ENCODE measurements around the gene PTPRN2. TPM values are rescaled to one million over a fixed set of nuclear protein-coding genes. Genes with fewer than 3 reads are reported as not detected.

PTPRN2 gene
- total RNA-seq, 1 donor from 2014 or later = 32.2 TPM

DNA sequence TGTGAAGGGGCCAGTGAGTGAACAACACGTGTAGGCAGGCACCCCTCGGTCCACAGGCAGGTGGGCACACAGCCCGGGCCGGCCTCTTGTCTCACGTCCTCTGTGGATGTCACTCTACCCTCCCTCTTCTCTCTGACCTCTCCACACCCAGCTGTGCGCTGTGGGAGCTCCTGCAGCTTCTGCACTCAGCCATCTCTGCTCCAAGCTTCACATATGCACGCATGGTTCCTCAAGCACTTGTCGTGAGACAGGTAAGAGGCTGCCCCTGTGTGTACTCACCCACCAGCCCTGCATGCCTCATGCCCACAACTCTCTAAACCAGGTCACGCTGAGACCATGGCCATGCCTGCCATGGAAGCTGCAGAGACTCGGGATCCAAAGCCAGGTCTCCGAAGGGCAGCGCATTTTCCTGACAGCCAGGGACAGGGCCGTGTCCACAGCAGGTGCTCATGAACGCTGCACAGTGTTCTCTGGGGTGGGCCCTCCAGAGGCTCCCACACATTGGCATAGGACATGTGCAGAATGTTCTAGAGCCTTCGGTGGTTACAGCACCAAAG, 477.5 kb downstream of the PTPRN2 start:
- Mint-ChIP-seq H3K9me3 (no peaks in the 10 kb centered on the region), H3K27me3 (ENCODE audit: low read depth) (no peaks in the 10 kb centered on the region), H3K4me1 (no peaks in the 10 kb centered on the region), H3K27ac (ENCODE audit: unreplicated experiment) (no peak overlapping the region), H3K4me3 (no peak overlapping the region), H3K36me3 (ENCODE audit: low read depth) (peaks cover 17% of the 10 kb centered on the region)
- TF ChIP-seq, protein P1, sequence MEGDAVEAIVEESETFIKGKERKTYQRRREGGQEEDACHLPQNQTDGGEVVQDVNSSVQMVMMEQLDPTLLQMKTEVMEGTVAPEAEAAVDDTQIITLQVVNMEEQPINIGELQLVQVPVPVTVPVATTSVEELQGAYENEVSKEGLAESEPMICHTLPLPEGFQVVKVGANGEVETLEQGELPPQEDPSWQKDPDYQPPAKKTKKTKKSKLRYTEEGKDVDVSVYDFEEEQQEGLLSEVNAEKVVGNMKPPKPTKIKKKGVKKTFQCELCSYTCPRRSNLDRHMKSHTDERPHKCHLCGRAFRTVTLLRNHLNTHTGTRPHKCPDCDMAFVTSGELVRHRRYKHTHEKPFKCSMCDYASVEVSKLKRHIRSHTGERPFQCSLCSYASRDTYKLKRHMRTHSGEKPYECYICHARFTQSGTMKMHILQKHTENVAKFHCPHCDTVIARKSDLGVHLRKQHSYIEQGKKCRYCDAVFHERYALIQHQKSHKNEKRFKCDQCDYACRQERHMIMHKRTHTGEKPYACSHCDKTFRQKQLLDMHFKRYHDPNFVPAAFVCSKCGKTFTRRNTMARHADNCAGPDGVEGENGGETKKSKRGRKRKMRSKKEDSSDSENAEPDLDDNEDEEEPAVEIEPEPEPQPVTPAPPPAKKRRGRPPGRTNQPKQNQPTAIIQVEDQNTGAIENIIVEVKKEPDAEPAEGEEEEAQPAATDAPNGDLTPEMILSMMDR (conservative IDR thresholded peaks at IDR 0.05) = no peak
- DNase-seq (ENCODE audit: low read depth, low spot score) = no peak

DNA sequence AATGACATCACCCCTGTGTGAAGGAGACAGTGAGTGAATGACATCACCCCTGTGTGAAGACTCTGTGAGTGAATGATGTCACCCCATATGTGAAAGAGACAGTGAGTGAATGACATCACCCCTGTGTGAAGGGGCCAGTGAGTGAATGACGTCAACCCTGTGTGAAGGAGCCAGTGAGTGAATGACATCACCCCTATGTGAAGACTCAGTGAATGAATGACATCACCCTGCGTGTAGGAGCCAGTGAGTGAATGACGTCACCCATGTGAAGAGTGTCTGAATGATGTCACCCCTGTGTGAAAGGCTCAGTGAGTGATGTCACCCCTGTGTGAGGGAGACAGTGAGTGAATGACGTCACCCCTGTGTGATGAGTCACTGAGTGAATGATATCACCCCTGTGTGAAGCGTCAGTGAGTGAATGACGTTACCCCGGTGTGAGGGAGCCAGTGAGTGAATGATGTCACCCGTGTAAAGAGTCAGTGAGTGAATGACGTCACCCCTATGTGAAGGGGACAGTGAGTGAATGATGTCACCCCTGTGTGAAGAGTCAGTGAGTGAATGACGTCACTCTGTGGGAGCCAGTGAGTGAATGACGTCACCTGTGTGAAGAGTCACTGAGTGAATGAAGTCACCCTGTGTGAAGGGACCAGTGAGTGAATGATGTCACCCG, 478.1 kb downstream of the PTPRN2 start:
- Mint-ChIP-seq H3K27ac (ENCODE audit: unreplicated experiment) (peak overlapping the region; percentile 40), H3K4me3 (no peak overlapping the region), H3K4me1 (no peaks in the 10 kb centered on the region), H3K27me3 (ENCODE audit: low read depth) (no peaks in the 10 kb centered on the region), H3K9me3 (no peaks in the 10 kb centered on the region), H3K36me3 (ENCODE audit: low read depth) (peaks cover 14% of the 10 kb centered on the region)
- no peak for DNase-seq (ENCODE audit: low read depth, low spot score)
- TF ChIP-seq, protein P1 (conservative IDR thresholded peaks at IDR 0.05) = no peak

DNA sequence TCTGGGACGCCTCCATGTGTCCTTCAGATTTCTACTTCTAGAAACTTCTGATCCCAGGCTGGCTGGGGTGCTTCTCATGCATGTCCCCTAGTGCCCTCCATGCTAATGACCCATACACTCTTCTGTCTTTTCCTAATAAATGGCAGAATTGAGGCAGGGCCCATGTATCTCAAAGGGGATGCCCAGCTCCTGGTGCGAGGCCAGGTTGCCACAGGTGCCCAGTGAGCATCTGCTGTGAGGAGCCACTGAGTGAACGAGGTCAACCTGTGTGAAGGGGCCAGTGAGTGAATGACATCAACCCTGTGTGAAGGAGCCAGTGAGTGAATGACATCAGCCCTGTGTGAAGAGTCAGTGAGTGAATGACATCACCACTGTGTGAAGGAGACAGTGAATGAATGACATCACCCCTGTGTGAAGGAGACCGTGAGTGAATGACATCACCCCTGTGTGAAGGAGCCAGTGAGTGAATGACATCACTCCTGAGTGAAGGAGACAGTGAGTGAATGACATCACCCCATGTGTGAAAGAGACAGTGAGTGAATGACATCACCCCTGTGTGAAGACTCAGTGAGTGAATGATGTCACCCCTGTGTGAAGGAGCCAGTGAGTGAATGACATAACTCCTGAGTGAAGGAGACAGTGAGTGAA, 478.9 kb downstream of the PTPRN2 start:
- no peak overlapping the region for H3K27ac Mint-ChIP-seq (ENCODE audit: unreplicated experiment)
- TF ChIP-seq, protein P1 (conservative IDR thresholded peaks at IDR 0.05) = no peak
- DNase-seq (ENCODE audit: low read depth, low spot score) = no peak
- no peak overlapping the region for H3K4me3 Mint-ChIP-seq
- no peaks in the 10 kb centered on the region for H3K9me3 Mint-ChIP-seq
- H3K27me3 Mint-ChIP-seq (ENCODE audit: low read depth) = no peaks in the 10 kb centered on the region
- peaks cover 14% of the 10 kb centered on the region for H3K36me3 Mint-ChIP-seq (ENCODE audit: low read depth)
- H3K4me1 Mint-ChIP-seq = no peaks in the 10 kb centered on the region

DNA sequence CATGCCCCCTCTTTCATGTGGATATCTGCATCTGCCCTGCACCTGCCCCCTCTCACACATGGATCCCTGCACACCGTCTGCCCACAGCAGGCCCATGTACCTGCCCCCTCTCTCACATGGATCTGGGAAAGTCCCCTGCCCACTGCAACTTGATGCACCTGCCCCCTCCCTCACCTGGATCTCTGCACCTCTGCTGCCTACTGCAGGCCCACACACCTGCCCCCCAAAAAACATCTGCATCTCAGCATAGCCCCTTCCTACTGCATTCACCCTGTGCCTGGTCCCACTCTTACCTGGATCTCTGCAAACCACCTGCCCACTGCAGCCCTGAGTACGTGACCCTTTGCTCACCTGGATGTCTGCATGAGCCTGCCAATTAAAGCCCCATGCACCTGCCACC, 479.8 kb downstream of the PTPRN2 start:
- DNase-seq (ENCODE audit: low read depth, low spot score) = no peak
- H3K9me3 Mint-ChIP-seq = no peaks in the 10 kb centered on the region

DNA sequence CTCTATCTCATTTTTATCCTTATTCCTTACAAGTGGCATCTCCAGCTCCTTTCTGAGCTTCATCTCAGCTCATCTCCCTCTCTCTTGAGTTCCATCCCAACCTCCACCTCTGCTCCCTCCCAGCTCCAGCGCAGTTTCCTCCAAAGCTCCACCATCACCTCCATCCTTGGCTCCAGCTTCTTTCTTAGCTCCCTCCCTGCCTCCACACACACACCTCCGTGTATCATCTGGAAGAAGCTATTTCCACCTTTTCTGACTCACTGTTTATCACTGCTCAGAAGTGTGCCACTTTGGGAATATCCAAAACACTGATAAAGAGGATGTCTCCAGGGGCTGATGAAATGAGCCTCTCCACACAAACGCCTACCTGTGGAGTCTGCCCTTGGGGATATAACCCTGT, 481.4 kb downstream of the PTPRN2 start:
- no peaks in the 10 kb centered on the region for H3K27me3 Mint-ChIP-seq (ENCODE audit: low read depth)
- DNase-seq (ENCODE audit: low read depth, low spot score) = no peak
- H3K9me3 Mint-ChIP-seq = no peaks in the 10 kb centered on the region
- no peaks in the 10 kb centered on the region for H3K4me1 Mint-ChIP-seq
- H3K4me3 Mint-ChIP-seq = no peak overlapping the region
- H3K36me3 Mint-ChIP-seq (ENCODE audit: low read depth) = peaks cover 10% of the 10 kb centered on the region
- H3K27ac Mint-ChIP-seq (ENCODE audit: unreplicated experiment) = no peak overlapping the region
- TF ChIP-seq, protein P1 (conservative IDR thresholded peaks at IDR 0.05) = no peak

More for the DNA sequence above, 479.8 kb downstream of the PTPRN2 start:
- Mint-ChIP-seq H3K27ac (ENCODE audit: unreplicated experiment) (peak overlapping the region; percentile 75), H3K36me3 (ENCODE audit: low read depth) (peaks cover 10% of the 10 kb centered on the region), H3K27me3 (ENCODE audit: low read depth) (no peaks in the 10 kb centered on the region), H3K4me3 (no peak overlapping the region), H3K4me1 (no peaks in the 10 kb centered on the region)
- TF ChIP-seq, protein P1 (conservative IDR thresholded peaks at IDR 0.05) = no peak
